Liver (tissue), 9 donors: ENCODE results near the gene ISG20L2. TPM values are rescaled to one million over a fixed set of nuclear protein-coding genes. Genes with fewer than 3 reads are reported as not detected.

Experiments used
- DNase-seq: peaks from one replicate; pipeline ENCODE4 v3.0.0-alpha.2; 2017; ENCODE audit warnings: low spot score
- H3K27ac ChIP-seq, 2 donors: one replicate each; pipeline ENCODE4 v1.7.0; 2013; ENCODE audit warnings: inconsistent platforms in 2 of 2, low read length in 2 of 2, control low read depth in 1 of 2, low read depth in 1 of 2, mild to moderate bottlenecking in 1 of 2
- H3K27me3 ChIP-seq, 4 donors: one replicate each; pipeline versions ENCODE4 v1.6.1 to v1.7.0; 2013; ENCODE audit warnings: low read length in 3 of 4, inconsistent platforms in 1 of 4, mild to moderate bottlenecking in 1 of 4, moderate library complexity in 1 of 4; ENCODE audit not compliant: control insufficient read depth in 4 of 4, insufficient read depth in 4 of 4
- H3K36me3 ChIP-seq, 4 donors: one replicate each; pipeline versions ENCODE4 v1.6.1 to v1.7.0; 2013; ENCODE audit warnings: low read length in 3 of 4, mild to moderate bottlenecking in 3 of 4, low read depth in 1 of 4, moderate library complexity in 1 of 4; ENCODE audit not compliant: control insufficient read depth in 4 of 4, insufficient read depth in 3 of 4
- H3K4me1 ChIP-seq, 4 donors: one replicate each; pipeline versions ENCODE4 v1.6.1 to v1.7.0; 2013; ENCODE audit warnings: low read length in 3 of 4, mild to moderate bottlenecking in 3 of 4, moderate library complexity in 1 of 4; ENCODE audit not compliant: control insufficient read depth in 4 of 4, insufficient read depth in 4 of 4
- H3K4me3 ChIP-seq, 3 donors: one replicate each; pipeline versions ENCODE4 v1.6.1 to v1.7.0; 2013; ENCODE audit warnings: low read length in 3 of 3, control low read depth in 1 of 3, low read depth in 1 of 3, mild to moderate bottlenecking in 1 of 3
- H3K9ac ChIP-seq, 2 donors: one replicate each; pipeline ENCODE4 v1.7.0; 2013; ENCODE audit warnings: low read length in 2 of 2, mild to moderate bottlenecking in 2 of 2, moderate library complexity in 2 of 2, control low read depth in 1 of 2, low read depth in 1 of 2
- H3K9me3 ChIP-seq, 4 donors: one replicate each; pipeline versions ENCODE4 v1.6.1 to v1.7.0; 2013; ENCODE audit warnings: low read length in 3 of 4; ENCODE audit not compliant: control insufficient read depth in 4 of 4
- EGR1 ChIP-seq, 2 donors: IDR thresholded peaks; 2 replicates each; pipeline ENCODE4 v1.6.1; 2016 to 2018; ENCODE audit warnings: antibody characterized with exemption in 2 of 2, low read depth in 2 of 2
- FOXA1 ChIP-seq: IDR thresholded peaks from 2 replicates; pipeline ENCODE4 v1.6.1; 2016; ENCODE audit warnings: antibody characterized with exemption
- FOXA2 ChIP-seq: IDR thresholded peaks from 2 replicates; pipeline ENCODE4 v1.6.1; 2016; ENCODE audit warnings: antibody characterized with exemption
- GABPA ChIP-seq, 2 donors: IDR thresholded peaks in 1 of 2; conservative IDR thresholded peaks in 1 of 2; 2 replicates each; pipeline ENCODE4 v1.6.1; 2016; ENCODE audit warnings: antibody characterized with exemption in 2 of 2, mild to moderate bottlenecking in 1 of 2, moderate library complexity in 1 of 2
- HNF4A ChIP-seq, 2 donors: conservative IDR thresholded peaks; 2 replicates each; pipeline ENCODE4 v1.6.1; 2016; ENCODE audit warnings: antibody characterized with exemption in 2 of 2, mild to moderate bottlenecking in 2 of 2
- HNF4G ChIP-seq: IDR thresholded peaks from 2 replicates; pipeline ENCODE4 v1.6.1; 2016; ENCODE audit warnings: antibody characterized with exemption
- JUND ChIP-seq, 2 donors: IDR thresholded peaks; 2 replicates each; pipeline ENCODE4 v1.6.1; 2016; ENCODE audit warnings: antibody characterized with exemption in 2 of 2
- NR2F2 ChIP-seq: IDR thresholded peaks from 2 replicates; pipeline ENCODE4 v1.6.1; 2016; ENCODE audit warnings: antibody characterized with exemption
- RAD21 ChIP-seq, 2 donors: IDR thresholded peaks; 2 replicates each; pipeline ENCODE4 v1.6.1; 2016; ENCODE audit warnings: antibody characterized with exemption in 2 of 2, mild to moderate bottlenecking in 2 of 2
- REST ChIP-seq: IDR thresholded peaks from 2 replicates; pipeline ENCODE4 v1.6.1; 2016; ENCODE audit warnings: antibody characterized with exemption, mild to moderate bottlenecking
- RXRA ChIP-seq, 2 donors: IDR thresholded peaks; 2 replicates each; pipeline ENCODE4 v1.6.1; 2017 to 2018; ENCODE audit warnings: antibody characterized with exemption in 2 of 2, mild to moderate bottlenecking in 1 of 2
- SP1 ChIP-seq: IDR thresholded peaks from 2 replicates; pipeline ENCODE4 v1.6.1; 2018; ENCODE audit warnings: antibody characterized with exemption, mild to moderate bottlenecking
- TAF1 ChIP-seq: conservative IDR thresholded peaks from 2 replicates; pipeline ENCODE4 v1.6.1; 2016; ENCODE audit warnings: antibody characterized with exemption, mild to moderate bottlenecking
- YY1 ChIP-seq: IDR thresholded peaks from 2 replicates; pipeline ENCODE4 v1.6.1; 2016; ENCODE audit warnings: antibody characterized with exemption, mild to moderate bottlenecking
- ZBTB33 ChIP-seq: IDR thresholded peaks from 2 replicates; pipeline ENCODE4 v1.6.1; 2016; ENCODE audit warnings: antibody characterized with exemption
- WGBS: extraction: QIAGEN DNeasy Blood & Tissue Kit; methylation state at CpG from one replicate; pipeline ENCODE4 v1.1.7; 2013; 5-methylcytosine and 5-hydroxymethylcytosine counted together
- polyA plus RNA-seq, 2 donors: library from polyadenylated mRNA; stranded (reverse) in 1 of 2; unstranded in 1 of 2; fragments of 200-250 nt in 1 of 2; fragments of >200 nt in 1 of 2; fragmentation: Nextera tagmentation in 1 of 2; extraction: Ambion mirVana in 1 of 2; gene quantifications; one replicate each; pipeline versions ENCODE4 v1.2.1 to v1.2.3, GENCODE V29; 2013 to 2015
- total RNA-seq, 2 donors: library from RNA; depleted of rRNA; stranded (reverse); fragments of >200 nt; gene quantifications; one replicate each; pipeline ENCODE4 v1.2.3, GENCODE V29; 2014
- TF ChIP-seq, protein P1 (sequence below): fragments of 150-350 bp; IDR thresholded peaks from 2 replicates; pipeline ENCODE4 v1.5.1; 2017; ENCODE audit warnings: improper control_type of control experiment, low read depth, low read length; ENCODE audit not compliant: missing input control
- TF ChIP-seq, protein P2 (sequence below): IDR thresholded peaks from 2 replicates; pipeline ENCODE4 v1.6.1; 2016; ENCODE audit warnings: antibody characterized with exemption
- TF ChIP-seq, protein P3 (sequence below): IDR thresholded peaks from 2 replicates; pipeline ENCODE4 v1.6.1; 2016; ENCODE audit warnings: antibody characterized with exemption
- donor health status: healthy.
- donor health status: healthy.
- donor health status: healthy.
- donor health status: healthy.
- donor health status: healthy.

The ISG20L2 gene
- total and polyA plus RNA-seq, 4 donors = 5.6 to 9.9 (median 6.7) TPM

- H3K9me3 ChIP-seq = no peaks in the 10 kb centered on the region
- H3K4me3 ChIP-seq = no peak overlapping the region
- no peaks in the 10 kb centered on the region for H3K27me3 ChIP-seq
- TF ChIP-seq YY1 (no peak), HNF4G (no peak), ZBTB33 (no peak), RXRA (IDR thresholded peaks at IDR 0.05) (no peak), REST (no peak), FOXA2 (no peak), SP1 (no peak), GABPA (IDR thresholded peaks at IDR 0.05 in 1 of 2, conservative IDR thresholded peaks at IDR 0.05 in 1 of 2) (no peak), NR2F2 (no peak), HNF4A (conservative IDR thresholded peaks at IDR 0.05) (no peak), EGR1 (IDR thresholded peaks at IDR 0.05; ENCODE audit: low read depth in 2 of 2) (no peak), RAD21 (IDR thresholded peaks at IDR 0.05) (no peak), JUND (IDR thresholded peaks at IDR 0.05) (no peak), TAF1 (no peak), FOXA1 (no peak)
- TF ChIP-seq, protein P1, sequence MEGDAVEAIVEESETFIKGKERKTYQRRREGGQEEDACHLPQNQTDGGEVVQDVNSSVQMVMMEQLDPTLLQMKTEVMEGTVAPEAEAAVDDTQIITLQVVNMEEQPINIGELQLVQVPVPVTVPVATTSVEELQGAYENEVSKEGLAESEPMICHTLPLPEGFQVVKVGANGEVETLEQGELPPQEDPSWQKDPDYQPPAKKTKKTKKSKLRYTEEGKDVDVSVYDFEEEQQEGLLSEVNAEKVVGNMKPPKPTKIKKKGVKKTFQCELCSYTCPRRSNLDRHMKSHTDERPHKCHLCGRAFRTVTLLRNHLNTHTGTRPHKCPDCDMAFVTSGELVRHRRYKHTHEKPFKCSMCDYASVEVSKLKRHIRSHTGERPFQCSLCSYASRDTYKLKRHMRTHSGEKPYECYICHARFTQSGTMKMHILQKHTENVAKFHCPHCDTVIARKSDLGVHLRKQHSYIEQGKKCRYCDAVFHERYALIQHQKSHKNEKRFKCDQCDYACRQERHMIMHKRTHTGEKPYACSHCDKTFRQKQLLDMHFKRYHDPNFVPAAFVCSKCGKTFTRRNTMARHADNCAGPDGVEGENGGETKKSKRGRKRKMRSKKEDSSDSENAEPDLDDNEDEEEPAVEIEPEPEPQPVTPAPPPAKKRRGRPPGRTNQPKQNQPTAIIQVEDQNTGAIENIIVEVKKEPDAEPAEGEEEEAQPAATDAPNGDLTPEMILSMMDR = no peak
- TF ChIP-seq, protein P2, sequence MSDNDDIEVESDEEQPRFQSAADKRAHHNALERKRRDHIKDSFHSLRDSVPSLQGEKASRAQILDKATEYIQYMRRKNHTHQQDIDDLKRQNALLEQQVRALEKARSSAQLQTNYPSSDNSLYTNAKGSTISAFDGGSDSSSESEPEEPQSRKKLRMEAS = no peak
- TF ChIP-seq, protein P3, sequence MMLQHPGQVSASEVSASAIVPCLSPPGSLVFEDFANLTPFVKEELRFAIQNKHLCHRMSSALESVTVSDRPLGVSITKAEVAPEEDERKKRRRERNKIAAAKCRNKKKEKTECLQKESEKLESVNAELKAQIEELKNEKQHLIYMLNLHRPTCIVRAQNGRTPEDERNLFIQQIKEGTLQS = no peak
- H3K27ac ChIP-seq = no peak overlapping the region
- 91% methylated on average over 8 of the region's 8 CpGs for WGBS
- no peaks in the 10 kb centered on the region for H3K4me1 ChIP-seq
- no peaks in the 10 kb centered on the region for H3K36me3 ChIP-seq
- no peak overlapping the region for H3K9ac ChIP-seq
- no peak for DNase-seq
These were observed 31.8 kb downstream of the ISG20L2 start for GRCh38 chr1:156696755-156697154.

- 87% methylated on average over 5 of the region's 5 CpGs for WGBS
- Histone ChIP-seq H3K4me3 (no peak overlapping the region), H3K27me3 (peaks cover 0 to 2% (median under 1%) of the 10 kb centered on the region in 4 donors), H3K9ac (no peak overlapping the region), H3K9me3 (no peaks in the 10 kb centered on the region), H3K4me1 (peaks cover 0 to 2% (median under 1%) of the 10 kb centered on the region in 4 donors), H3K27ac (no peak overlapping the region), H3K36me3 (no peaks in the 10 kb centered on the region)
- DNase-seq = no peak
- TF ChIP-seq EGR1 (IDR thresholded peaks at IDR 0.05; ENCODE audit: low read depth in 2 of 2) = no peak
- TF ChIP-seq JUND (IDR thresholded peaks at IDR 0.05) = no peak
- TF ChIP-seq GABPA (IDR thresholded peaks at IDR 0.05 in 1 of 2, conservative IDR thresholded peaks at IDR 0.05 in 1 of 2) = no peak
- TF ChIP-seq, protein P2 = no peak
These were observed 33.9 kb downstream of the ISG20L2 start for GRCh38 chr1:156694690-156694962.
